NCI-H2081 (cell line): ENCODE data around the gene SCGB1D2.
A peak's percentile ranks its signal among the peaks of the same experiment; 100 is the strongest.

ENCODE experiments used
- DNase-seq, 2 experiments: peaks; one replicate each; lab custom pipeline; 2025; lab: John Stamatoyannopoulos, UW

SCGB1D2 gene

DNA sequence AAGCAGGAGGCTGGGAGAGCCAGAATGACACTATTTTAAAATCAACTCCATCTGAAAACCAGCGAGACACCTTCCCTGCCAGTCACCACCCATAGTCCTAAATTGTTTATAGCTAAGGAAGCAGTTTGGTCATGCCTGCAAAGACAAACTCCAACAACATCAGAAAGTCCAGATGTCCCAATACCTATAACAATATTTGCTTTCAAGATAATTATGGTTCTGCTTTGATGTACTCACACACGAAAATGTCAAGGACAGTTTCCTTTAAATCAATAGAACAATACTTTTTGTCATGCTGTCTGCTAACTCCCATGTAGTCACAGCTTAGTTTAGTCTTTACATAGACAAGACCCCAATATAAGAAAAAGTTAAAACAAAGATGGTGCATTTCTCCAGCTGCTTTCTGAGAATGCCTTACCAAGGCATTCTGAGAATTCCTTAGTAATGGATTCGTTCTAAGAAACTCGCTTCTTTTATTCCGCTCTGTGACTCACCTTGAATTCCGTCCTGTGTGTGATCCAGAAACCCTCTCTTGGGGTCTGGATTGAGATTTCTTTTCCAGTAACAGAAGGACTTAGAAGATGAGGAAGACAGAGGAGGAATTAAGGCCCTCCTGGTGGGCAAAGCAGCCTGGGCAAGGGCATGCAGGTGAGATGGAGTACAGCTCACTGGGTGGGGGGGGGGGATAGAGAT lies 18.4 kb downstream of the SCGB1D2 start:
- DNase-seq, result peak in 1 of 2 experiments; percentile 8

DNA sequence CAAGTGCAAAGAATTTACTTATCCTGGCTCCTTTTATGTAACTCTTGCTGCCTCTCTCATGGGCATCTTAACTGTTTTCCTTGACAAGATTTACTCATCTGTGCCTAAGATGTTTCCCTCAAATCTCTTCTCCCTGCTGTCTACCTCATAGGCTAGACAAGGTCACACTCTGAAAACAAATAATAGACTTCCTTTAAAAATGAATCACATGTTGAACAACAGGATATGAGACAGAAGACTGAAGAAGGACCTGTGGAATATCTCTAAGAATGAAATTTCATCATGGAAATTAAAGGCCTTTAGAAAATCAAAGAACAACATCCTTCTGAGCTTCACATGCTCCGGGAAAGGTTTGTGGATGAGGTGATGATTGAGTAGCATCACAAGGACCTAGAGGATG lies 22.0 kb downstream of the SCGB1D2 start:
- no peak for DNase-seq

DNA sequence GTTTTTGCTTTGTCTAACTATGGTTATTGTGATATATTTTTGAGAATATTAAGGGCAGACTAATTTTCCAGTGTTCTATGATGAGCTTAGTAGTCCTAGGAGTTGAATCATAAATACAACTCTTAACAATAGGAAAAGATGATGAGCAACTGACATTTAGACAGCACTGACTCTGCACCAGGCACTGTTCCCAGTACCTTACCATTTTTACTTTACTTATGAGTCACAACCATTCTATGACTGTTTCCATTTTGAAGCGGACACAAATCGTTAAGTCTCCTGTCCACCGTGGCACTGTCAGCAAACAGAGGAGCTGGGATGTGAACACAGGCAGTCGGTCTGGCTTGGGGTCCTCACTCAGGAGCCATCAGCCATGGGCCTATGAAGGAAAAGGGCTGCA lies 24.5 kb downstream of the SCGB1D2 start:
- no peak for DNase-seq

DNA sequence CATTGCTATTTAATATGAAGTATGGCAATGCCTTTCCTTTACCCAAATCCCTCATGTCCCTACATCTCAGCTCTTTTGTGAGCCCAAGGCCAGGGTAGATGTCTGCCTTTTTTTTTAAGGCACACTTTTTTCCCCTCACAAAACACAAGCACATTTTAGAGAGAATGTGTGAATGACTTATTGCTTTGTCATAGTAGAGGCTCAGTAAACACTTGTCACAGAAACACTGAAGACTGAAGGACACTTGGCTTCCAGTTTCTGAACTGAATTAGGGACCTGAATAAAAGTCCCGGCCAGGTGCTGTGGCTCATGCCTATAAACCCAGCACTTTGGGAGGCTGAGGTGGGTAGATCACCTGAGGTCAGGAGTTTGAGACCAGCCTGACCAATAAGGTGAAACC lies 25.0 kb downstream of the SCGB1D2 start:
- DNase-seq, result no peak

DNA sequence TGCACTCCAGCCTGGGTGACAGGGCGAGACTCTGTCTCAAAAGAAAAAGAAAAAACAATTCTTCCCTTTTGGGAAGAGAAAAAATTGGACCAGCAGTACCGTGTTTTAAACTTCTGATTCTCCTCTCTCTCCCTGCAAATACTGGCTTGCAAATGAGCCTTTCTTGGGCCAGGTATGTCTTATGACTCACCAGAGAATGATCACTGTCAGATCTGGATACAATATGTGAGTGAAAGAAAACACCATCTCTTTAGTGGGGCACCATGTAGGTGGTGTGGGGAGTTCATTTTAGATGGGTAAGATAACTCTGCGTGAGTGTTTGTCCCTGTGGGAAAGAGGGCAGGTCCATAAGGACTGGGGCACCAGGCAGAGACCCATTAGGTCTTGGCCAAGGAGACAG lies 25.5 kb downstream of the SCGB1D2 start:
- no peak for DNase-seq

DNA sequence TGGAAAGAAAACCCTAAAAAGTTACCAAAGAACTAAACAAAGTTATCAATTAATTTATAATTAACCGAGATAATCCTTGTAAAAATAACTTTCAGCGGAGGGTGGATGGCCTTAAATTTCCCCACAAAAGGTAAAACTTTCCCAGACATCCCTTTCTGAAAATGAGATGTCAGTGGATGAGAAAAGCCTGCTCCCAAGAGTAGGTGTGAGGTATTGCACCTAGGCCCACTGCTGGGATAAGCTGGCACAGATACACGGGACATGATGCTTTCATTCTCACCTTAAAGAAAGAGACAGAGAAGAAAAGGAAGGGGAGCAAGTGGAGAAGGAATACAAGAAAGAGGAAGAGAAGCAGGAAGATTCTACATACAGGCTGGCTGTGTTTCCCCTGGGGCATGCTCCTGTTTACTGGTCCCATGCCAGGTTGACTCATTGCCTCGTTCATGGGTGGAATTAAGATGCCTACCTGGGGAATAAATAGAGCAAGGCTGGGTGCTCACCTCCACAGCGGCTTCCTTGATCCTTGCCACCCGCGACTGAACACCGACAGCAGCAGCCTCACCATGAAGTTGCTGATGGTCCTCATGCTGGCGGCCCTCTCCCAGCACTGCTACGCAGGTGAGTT lies 27.7 kb downstream of the SCGB1D2 start, which contains the start of gene SCGB2A2:
Gene SCGB2A2, plus strand, starts transcription at position 505 of the 625 bp plus-strand sequence. Its CDS starts 59 bp downstream, at position 564.
- DNase-seq, result peak in 1 of 2 experiments; percentile 8

DNA sequence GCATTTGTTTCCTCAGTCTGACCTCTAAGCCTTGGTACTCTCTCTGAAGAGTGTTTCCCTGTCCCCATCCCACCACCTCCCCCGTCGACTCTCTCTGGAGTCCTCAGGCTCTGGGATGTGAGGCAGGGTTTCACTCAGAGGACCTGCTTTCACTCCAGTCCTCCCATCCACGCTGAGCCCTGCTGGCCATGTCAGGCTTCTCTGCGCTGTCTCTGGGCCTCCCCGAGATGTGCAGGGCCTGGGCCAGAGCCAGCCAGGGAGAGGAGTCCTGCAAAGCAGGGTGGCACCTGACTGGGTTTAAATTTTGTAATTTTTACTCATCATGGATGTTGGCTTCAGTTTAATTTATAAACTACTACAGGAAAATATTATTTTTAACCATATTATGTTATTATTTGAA lies 31.2 kb downstream of the SCGB1D2 start:
- no peak for DNase-seq

DNA sequence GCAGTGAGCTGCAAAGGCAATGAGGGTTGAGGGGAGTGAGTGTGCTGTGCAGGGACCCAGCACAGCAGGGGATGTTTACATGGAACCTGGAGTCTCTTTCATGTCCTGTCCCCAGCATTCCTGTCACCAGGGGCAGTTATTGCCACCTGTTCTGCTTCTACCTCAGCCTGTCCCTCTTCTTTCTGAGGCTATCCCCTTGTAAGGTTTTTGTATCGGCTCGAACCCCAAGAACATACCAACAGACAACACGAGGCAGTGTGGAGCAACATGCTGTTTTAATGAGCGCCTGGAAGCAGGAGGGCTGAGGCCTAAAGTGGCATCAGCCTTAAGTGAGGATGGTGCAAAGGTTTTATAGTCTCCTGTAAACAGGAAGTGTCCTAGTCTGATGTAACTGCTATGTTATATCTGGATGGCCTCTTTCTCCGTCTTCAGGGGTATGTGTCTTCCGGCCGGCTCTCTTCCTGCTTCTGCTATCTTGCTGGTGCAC lies 31.8 kb downstream of the SCGB1D2 start:
- no peak for DNase-seq

DNA sequence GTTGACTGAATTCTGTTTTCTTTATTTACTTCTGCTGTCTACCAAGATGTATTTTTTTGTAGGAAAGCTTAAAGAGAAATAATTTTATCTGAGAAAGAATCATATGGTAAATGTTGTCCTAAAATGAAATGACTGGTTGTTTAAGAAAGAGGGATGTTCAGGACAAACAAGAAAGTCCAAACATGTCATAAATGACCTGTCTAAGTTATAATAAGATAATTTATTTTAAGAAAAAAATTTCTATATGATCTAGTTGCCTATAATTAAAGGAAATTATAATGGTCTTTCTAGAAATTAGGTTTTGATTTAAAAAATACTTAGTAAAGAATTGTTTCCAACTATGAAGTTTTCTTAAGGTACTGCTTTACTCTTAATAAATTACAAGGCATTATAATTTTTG lies 38.4 kb downstream of the SCGB1D2 start:
- DNase-seq, result no peak
